NCI-H2107 (cell line): ENCODE results near the gene TIGD6.
A peak's percentile ranks its signal among the peaks of the same experiment; 100 is the strongest.
"Not testable (repeated sequence)": the region's sequence is repeated elsewhere in the genome, so short reads cannot be mapped to it uniquely, and the experiment has no call there.

Source experiments
- DNase-seq: peaks from one replicate; lab custom pipeline; 2025; lab: John Stamatoyannopoulos, UW

Gene TIGD6

GRCh38 chr5:149975409-149975808 is 25.0 kb downstream of the TIGD6 start:
- DNase-seq: no peak

DNA sequence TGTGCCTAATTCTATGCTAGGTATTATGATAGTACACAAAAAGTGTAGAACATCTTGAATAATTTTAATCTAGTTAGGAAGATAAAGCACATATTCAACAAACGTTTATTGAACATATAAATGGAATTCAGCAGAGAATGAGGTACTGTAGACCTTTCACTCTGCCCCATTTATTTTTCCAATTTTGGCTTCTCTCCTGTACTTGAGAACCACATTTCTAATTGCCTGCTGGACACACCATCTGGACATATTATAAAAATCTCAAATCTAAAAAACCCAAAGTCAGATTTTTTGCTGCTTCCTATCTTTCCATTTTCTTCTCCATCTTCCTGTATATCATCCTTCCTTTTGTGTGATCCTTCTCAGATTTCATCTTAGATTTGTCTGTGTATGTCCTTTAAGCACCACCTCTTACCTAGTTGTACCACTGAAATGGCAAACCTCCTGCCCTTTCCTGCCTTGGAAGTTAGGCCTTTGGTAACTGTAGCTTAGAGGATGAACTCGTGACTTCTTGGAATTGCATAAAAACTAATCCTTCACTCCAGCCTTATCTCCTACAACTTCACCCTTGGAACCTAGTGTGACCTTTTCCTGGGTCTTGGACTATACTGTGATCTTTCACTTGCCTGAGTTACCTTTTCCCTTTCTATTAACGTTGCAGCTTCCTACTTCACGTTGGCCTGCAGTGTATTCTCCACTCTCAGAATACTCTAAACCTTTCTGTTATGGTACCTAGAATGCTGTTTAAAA is 31.1 kb downstream of the TIGD6 start:
- no peak for DNase-seq

GRCh38 chr5:149966946-149967345 is 33.5 kb downstream of the TIGD6 start:
- no peak for DNase-seq

DNA sequence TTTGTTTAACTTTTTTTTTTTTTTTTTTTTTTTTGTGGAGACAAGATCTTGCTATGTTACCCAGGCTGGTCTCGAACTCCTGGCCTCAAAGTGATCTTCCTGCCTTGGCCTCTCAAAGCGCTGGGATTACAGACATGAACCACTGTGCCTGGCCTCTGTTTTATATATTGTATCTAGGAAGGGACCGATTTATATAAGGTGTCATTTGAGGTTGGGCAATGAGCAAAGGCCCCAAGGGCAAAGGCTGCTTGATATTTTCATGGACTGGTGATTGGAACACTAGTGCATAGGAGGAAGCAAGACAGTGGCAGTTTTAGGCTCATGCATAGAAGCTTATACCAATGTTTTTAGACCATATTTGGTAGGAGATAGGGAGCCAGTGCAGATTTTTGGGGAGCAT is 36.7 kb downstream of the TIGD6 start:
- DNase-seq: no peak

DNA sequence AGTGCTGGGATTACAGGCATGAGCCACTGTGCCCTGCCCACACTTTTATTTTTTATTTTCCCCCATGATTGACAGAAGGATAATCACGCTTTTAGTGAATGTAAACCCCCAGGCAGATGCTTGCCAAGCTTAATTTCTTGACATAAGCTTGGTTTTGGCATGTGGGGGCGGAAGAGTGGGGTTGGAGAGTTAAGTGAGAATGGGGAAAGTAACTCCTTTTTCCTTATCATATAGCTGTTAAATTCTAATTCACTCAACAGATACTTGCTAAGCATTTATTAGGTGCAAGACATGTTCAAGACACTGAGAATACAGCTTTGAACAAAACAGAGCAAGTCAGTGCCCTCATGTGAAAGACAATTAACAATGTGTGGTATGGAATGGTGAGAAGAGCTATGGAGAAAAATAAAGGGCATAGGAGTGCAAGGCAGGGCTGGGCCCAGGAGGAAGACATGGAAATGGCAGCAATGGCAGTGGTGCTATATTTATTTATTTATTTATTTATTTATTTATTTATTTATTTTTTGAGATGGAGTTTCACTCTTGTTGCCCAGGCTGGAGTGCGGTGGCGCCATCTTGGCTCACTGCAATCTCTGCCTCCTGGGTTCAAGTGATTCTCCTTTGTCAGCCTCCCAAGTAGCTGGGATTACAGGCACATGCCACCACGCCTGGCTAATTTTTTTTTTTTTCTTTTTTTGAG is 37.7 kb downstream of the TIGD6 start:
- DNase-seq: no peak

- DNase-seq: no peak
These were observed 38.5 kb downstream of the TIGD6 start for GRCh38 chr5:149961957-149962409.

- DNase-seq: no peak
These were observed 39.2 kb downstream of the TIGD6 start for GRCh38 chr5:149961186-149961685.

DNA sequence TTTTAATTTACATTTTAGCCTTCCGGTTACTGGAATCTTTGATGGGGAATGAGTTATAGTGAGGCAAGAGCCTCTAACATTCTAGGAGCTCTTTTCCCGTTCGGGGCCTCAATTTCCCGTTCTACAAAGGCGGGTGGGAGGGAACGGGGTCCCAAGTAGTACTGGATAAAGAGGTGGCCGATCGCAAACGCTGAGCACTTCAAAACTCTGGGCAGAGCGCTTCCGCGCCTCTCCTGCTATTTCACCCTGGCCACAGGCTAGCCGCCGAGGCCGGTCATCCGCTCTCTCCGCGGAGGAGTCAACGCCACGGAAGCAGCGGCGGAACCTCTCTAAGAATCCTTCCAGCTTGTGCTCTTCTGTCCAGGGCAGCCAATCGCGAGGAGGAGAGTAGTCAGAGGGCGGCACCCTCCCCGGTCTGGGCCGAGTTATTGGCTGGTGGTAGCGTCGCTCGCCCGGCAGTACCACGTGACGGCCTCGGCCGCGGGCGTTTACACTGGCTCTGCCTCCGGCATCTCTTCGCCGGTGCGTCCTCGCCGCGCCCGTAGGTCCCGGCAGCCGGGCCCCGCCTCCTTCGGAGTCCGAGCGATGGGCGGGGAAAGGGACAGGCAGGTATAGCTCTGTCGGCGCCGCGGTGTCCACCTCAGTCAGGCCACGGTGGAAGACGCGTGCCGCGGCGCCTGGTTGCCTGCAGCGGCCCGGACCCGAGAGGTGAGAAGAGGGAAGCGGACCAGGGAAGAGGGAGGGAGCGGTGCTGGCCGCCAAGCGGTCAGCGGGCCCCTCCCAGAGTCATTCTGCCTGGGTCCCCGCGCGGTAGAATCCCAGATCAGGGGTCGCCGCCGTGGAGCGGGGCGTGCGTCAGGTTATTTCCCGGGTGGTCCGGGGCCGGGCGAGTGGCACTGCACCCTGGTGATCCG is 39.9 kb downstream of the TIGD6 start, which contains the start of gene SLC26A2:
TSS of gene SLC26A2 (plus strand) at position 487 of the 914 bp plus-strand sequence. CDS start 16,895 bp downstream, outside the sequence.
- DNase-seq: peak; percentile 81

- DNase-seq: no peak
These were observed 40.8 kb downstream of the TIGD6 start for GRCh38 chr5:149959406-149960236.

DNA sequence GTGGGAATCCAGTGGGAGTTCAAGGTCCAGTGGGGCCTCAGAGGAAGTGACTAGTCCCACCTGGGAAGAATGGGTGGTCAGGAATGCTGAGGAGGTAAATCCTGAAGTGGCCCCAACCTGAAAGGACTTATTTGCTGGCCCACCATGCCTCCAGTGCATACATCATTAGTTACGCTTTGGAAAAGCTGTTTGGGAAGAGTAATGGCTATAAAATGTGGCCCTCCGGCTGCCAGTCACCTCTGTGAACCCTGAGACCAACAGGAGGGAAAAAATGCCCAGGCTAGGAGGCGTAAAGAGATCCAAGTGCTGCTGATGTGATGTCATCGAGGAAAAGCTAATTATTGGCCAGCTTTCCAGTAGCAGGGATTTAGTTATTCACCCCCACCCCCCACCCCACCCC is 42.6 kb downstream of the TIGD6 start:
- no peak for DNase-seq

- DNase-seq: no peak
These were observed 43.8 kb downstream of the TIGD6 start for GRCh38 chr5:149956685-149957084.

DNA sequence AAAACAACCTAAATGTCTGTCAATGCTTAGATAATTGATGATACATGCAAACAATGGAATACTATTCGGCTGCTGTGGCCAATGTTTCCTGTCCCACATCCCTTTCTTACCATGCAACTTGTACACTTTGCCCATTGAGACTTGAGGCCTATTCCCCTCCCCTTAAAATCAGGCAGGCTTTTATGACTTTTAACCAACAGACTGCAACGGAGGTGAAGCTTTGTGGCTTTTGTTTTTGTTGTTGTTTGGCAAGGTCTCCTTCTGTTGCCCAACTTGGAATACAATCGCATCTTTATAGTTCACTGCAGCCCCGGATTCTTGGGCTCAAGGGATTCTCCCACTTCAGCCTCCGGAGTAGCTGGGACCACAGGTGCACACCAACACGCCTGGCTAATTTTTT is 45.7 kb downstream of the TIGD6 start:
- DNase-seq: no peak

GRCh38 chr5:149953436-149954121 is 46.9 kb downstream of the TIGD6 start:
- DNase-seq: no peak

DNA sequence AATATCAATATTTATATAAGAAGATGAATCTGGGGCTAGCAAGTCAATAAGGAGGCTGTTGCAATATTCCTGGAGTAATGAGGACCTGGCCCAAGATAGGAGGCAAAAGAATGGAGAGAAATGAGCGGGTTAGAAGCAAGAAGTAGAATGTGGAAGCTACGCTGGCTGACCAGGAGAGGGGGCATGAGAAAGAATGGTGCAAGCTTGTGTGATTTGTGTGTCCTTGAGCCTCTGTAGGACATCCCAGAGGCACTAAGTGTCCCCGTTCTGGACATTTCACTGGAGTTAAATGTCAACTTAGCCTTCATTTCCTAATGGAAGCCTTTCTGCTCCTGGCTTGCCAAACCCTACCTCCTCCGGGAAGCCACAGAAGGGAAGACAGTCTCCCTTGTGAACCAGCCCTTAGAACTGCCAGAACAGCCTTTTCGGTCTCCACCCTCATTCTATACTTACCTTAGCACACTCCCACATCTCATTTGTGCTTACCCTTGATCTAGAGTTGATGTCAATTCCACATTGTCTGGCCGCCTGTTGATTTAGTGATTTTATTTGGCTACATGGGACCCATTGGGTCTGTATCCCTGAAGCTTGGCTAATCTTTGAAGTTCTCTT is 49.2 kb downstream of the TIGD6 start:
- no peak for DNase-seq

- DNase-seq: no peak
These were observed 51.5 kb downstream of the TIGD6 start for GRCh38 chr5:149948993-149949392.

DNA sequence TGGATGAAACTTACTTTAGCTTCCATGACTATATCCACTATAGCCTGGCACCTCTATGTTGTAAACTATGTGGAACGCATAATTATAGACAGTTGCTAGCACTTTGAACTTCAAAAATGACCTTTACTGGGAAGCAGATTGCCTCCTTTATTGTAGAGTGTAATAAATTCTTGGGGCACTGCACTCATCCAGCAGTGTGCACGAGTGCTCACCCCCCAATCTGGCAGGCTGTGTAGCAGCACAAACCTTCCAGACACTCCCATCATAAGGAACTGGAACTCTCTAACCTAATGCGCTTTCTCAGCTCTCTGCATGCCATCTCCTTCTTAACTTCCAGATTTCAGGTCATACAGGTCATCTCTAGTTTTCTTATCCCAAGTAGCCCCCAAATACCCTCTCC is 54.3 kb downstream of the TIGD6 start:
- DNase-seq: no peak

DNA sequence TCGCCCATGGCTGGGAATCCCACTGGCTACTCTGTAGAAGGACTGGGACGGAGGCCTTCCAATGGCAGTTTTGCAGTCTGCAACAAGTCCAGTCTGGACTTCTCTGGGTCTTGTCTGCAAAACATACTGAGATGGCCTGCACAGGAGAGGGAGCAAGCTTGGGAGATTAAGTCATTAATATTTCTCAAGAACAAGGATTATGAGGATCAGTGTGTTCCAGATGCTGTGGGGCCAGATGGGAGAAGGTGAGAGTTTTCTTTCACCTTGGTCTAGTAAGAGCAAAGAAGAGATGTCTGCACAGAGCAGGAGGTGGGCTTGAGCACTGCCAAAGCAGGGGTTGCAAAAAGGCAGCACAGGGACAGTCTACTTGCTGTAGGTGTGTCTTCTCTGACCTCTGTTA is 55.8 kb downstream of the TIGD6 start, which contains the start of gene PDE6A:
TSS of gene PDE6A (minus strand) at position 128 of the 400 bp plus-strand sequence. CDS start at position 8, 120 bp downstream.
- DNase-seq: no peak

- DNase-seq: not testable (repeated sequence)
These were observed 57.1 kb downstream of the TIGD6 start for GRCh38 chr5:149943177-149943949.
